NAMALWA (cell line): ENCODE data around the gene BYSL.
"Not testable (repeated sequence)": the region's sequence is repeated elsewhere in the genome, so short reads cannot be mapped to it uniquely, and the experiment has no call there.

ENCODE experiments used
- DNase-seq: peaks from one replicate; pipeline ENCODE4 v3.0.0-alpha.2; 2015; ENCODE audit warnings: low spot score

The BYSL gene

DNA sequence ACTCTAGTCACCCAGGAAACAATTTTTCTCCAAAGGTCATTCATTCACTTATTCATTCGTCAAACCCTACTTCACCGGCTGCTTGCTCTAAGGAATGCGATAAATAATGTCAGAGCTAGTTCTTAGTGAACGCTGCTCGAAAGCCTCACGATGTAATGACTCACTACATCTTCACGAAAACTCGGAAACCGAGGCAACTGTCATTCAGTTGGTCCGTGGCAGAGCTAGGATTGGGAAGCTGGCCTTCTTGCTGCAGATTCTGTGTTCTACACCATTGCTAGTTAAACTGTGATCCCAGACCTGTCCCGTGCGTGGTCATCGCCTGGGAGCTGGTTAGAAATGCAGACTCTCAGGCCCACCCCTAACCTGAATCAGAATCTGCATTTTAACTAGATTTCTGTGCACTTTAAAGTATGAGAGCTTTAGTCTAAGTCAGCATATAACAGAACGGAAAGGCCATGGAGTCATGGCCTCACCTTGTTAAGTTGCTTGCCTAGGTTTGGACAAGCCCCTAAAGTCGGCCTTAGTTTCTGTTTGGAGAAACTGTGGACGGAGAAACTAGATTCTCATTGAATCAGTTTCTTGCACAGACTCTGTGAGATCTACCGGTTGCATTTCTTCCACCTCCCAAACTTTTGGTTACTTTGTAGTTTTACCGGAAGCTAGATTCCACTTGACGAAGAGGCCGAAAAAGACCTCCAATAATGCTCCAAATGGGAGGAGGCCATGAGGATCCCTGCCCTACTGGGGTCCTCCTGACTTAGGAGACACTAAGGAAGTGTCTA, 21.0 kb downstream of the BYSL start:
- no peak for DNase-seq

DNA sequence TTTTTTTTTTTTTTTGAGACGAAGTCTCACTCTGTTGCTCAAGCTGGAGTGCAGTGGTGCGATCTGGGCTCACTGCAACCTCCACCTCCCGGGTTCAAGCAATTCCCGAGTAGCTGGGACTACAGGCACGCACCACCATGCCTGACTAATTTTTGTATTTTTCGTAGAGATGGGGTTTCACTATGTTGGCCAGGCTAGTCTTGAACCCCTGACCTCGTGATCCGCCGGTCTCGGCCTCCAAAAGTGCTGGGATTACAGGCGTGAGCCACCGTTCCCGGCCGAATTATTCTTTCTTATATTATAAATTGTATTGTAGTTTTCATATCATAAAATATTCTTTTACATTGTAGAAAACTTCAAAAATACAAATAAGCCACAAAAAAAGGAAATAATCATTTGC, 21.6 kb downstream of the BYSL start:
- not testable (repeated sequence) for DNase-seq

GRCh38 chr6:41943456-41943855, 22.2 kb downstream of the BYSL start:
- DNase-seq, result no peak

DNA sequence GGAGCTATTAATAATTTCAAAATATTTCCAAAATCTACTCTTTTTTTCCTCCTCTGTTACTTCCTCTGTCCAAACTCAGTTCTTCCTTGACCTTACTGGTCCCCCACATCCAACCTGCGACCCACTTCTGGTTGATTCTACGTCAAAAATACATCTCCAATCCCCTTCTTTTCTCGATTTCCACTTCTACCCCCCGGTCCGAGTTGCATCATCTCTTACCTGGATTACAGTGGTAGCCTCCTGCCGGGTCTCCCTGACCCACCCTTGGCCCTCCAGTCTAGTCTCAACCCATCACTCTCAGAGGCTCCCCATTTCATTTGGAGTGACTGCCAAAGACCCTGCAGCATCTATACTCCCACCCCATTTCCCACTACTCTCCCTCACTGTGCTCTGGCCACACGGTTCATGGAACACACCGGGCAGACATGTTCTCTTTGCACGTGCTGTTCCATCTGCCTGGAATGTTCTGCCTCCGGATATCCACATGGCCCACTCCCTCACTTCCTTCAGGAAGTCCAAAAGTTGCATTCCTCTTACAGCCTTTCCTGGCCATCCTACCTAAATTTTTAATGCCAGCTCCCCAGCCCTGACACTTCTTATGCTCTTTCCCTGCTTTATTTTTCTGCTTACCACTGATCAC, 26.4 kb downstream of the BYSL start:
- no peak for DNase-seq

DNA sequence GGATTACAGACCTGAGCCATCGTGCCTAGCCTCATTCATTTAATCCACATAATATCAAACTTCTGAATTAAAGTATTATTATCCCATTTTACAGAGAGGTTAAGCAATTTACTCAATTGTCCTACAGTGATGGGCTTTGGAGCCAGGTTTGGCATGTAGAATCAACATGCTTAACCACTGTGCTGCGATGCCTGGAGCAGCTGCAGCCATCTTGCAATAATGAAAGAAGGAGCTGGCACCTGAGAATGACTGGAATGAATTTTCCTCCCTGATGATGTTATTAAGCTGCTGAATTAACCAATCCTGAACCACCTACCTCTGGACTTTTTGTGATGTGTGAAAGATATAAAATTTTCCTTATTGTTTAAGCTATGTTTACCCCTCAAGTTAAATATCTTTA, 33.4 kb downstream of the BYSL start:
- no peak for DNase-seq

GRCh38 chr6:41955412-41955811, 34.1 kb downstream of the BYSL start:
- no peak for DNase-seq

- no peak for DNase-seq
These were observed 35.8 kb downstream of the BYSL start for GRCh38 chr6:41957117-41957516.

DNA sequence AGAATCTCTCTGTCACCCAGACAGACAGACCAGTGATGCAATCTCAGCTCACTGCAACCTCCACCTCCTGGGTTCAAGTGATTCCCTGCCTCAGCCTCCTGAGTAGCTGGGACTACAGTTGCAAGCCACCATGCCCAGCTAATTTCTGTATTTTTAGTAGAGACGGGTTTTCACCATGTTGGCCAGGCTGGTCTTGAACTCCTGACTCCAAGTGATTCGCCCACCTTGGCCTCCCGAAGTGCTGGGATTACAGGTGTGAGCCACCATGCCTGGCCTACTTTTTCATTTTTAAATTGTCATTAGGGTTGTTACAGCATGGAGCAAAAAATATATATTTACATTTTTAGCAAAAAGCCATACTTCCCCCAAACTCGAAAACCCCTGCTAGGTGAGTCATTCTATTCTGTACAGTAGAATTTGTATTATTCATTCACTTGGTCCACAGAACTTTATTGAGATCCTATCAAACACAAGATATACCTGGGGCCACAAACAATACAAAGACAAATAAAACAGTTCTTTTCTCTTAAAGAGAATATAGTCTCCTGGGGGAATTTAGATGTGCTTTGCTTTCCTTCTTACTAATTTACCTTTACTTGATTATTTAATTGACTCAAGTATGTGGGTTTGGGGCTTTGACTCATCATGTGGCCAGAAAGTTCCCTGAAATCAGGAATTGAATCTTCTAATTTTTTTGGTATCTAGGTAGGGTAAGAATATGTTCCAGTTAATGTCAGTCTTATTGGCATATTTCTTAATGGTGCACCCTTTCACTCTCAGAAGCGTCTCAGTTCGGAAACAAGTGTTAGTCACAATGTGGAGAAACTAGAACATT, 36.9 kb downstream of the BYSL start:
- no peak for DNase-seq

DNA sequence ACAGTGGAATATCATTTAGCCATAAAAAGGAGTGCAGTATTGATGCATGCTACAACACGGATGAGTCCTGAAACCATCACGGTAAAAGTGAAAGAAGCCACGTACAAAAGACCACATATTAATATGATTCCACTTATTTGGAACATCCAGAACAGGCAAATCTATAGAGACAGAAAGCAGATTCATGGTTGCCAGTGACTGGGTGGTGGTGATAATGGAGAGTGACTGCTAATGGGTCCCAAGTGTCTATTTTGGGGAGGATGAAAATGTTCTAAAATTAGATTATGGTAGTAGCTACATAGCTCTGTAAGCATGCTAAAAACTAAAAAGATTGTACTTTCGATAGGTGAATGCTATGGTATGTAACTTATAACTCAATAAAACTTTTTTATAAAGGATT, 38.7 kb downstream of the BYSL start:
- DNase-seq, result no peak

GRCh38 chr6:41963371-41963770, 42.1 kb downstream of the BYSL start:
- DNase-seq, result no peak

- DNase-seq, result peak; percentile 26
These were observed 43.0 kb downstream of the BYSL start for GRCh38 chr6:41964201-41964887.

DNA sequence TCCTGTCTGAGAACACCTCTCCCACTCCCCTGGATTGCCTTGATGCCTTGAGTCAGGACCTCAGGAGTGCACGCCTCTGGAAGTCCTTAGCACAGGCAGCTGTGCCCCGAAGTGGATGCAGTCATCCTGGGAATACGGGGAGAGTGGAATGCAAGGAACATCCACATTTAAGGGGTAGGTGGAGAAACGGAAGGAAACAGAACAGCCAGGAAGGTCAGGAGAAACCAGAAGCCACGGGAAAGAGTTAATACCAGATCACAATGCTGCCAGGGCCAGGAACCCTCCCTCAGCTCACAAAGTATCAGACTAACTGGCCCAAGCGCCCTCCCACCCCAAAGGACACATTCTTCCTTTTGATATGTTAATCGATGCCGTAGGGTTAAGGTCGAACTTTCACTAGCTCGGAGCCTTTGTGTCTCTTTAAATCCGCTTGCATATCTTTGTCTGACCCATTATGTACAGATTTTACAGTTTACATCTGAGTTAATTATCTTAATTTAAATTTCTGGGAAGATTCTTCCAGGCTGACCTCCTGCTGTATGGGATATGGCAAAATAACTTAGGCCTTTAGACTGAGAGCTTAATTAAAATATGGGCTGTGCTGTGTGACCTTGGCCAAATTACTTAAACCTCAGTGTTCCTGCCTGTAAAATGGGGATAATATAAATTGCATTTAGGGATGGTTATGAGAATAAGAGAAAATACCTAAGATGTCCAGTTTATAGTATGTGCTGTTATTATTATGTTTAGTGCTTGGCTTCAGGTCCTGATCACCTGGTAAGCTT, 44.3 kb downstream of the BYSL start:
- DNase-seq, result no peak

DNA sequence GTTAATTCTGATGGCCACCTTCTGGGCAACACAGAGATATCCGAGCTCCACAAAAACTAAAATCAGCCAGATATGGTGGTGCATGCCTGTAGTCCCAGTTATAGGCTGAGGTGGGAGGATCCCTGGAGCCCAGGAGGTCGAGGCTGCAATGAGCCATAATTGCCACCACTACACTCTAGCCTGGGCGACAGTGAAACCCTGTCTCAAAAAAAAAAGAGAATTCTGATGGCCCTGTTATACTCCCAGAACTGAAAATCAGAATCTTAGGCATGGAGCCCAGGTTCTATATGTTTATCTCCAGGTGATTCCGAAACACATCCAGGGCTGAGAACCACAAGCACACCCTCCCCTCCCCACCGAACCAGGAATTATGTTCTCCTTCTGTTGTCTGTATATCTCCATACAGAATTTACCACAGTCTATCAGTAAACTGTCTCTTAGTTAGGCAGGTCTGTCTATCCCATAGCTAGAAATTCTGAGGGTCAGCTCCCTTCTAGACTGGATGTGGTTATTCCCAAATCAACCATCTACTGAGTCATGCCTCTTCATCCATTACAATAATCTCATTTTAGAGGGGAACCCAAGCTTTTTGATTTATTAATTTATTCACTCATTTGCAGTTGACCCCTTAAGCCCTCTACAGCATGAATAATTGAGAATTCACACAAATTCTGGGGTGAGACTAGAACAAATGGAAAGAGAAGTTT, 45.1 kb downstream of the BYSL start:
- DNase-seq, result no peak

- DNase-seq, result no peak
These were observed 45.6 kb downstream of the BYSL start for GRCh38 chr6:41966961-41967311.

- no peak for DNase-seq
These were observed 46.3 kb downstream of the BYSL start for GRCh38 chr6:41967312-41968287.

- no peak for DNase-seq
These were observed 49.1 kb downstream of the BYSL start for GRCh38 chr6:41970436-41970846.

DNA sequence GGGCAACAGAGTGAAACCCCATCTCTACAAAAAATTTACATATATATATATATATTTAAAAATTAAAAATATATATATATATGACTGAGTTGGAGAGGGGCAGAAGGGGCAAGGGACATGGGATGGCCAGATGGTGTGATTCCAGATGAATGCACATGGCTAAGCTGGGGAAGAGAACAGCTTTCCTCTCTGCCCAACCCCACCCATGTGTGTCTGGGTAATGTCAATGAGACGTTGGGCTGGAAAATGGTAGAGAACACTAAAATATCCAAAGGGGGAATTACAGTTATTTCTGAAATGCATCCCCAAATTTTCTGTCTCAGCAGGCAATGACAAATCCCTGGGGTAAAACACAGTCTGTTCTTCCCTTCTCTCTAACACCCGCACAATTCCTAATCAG, 51.5 kb downstream of the BYSL start:
- DNase-seq, result no peak

DNA sequence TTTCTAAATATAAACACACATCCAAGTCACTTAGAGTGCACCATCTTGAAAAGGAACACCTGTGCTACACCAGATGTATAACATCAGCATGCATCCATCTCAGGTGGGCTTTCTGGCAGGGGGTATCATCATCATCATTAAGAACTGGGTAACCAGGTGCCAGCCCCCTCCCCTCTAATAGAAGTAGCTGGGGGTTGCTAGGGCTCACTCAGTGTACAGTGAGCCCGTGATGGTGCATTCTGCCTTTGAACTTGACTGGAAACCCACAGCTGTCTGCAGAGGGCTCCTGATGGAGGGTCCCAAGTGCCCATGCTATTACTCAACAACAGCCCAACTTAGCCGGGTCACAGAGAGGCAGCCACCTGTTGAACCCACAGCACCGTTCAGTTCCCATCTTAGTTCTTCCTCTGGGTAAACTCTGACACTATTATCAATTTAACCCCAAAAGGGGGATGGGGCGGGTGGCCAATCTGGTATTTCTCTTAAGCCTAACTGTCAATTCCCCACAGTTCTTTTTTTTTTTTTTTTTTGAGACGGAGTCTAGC, 53.1 kb downstream of the BYSL start:
- peak; percentile 64 for DNase-seq

GRCh38 chr6:41975276-41975675, 54.0 kb downstream of the BYSL start:
- DNase-seq, result no peak
